Uterus (tissue), 4 donors: ENCODE results near the gene LRRC75B. TPM values are rescaled to one million over a fixed set of nuclear protein-coding genes. Genes with fewer than 3 reads are reported as not detected.

ENCODE experiments used
- DNase-seq, 2 donors: peaks; one replicate each; pipeline ENCODE4 v3.0.0-alpha.2; 2019 to 2020
- H3K27ac ChIP-seq, 2 donors: fragments of 200-600 bp; sonication (generic); 1 replicate in 1 of 2; 2 replicates in 1 of 2; pipeline ENCODE4 v1.5.1; 2016 to 2018
- H3K27me3 ChIP-seq, 2 donors: fragments of 200-600 bp; sonication (generic); one replicate each; pipeline ENCODE4 v1.5.1; 2018 to 2019; ENCODE audit warnings: control low read depth in 1 of 2
- H3K36me3 ChIP-seq, 2 donors: fragments of 200-600 bp; sonication (generic); one replicate each; pipeline ENCODE4 v1.5.1; 2019; ENCODE audit warnings: control low read depth in 1 of 2
- H3K4me1 ChIP-seq, 2 donors: fragments of 200-600 bp; sonication (generic); one replicate each; pipeline ENCODE4 v1.5.1; 2018 to 2019; ENCODE audit warnings: control low read depth in 1 of 2
- H3K4me3 ChIP-seq, 2 donors: fragments of 200-600 bp; sonication (generic); 1 replicate in 1 of 2; 2 replicates in 1 of 2; pipeline ENCODE4 v1.5.1; 2018 to 2019; ENCODE audit warnings: mild to moderate bottlenecking in 1 of 2
- H3K9me3 ChIP-seq, 2 donors: fragments of 200-600 bp; sonication (generic); one replicate each; pipeline ENCODE4 v1.5.1; 2019; ENCODE audit warnings: control low read depth in 1 of 2
- CTCF ChIP-seq, 4 experiments: fragments of 200-600 bp in 2 of 4; fragments of 450-650 bp in 2 of 4; sonication (generic) in 2 of 4; IDR thresholded peaks; one replicate each; pipeline ENCODE4 v1.5.1; 2016 to 2019; ENCODE audit warnings: antibody characterized with exemption in 4 of 4, mild to moderate bottlenecking in 2 of 4, moderate library complexity in 1 of 4
- POLR2A ChIP-seq, 2 donors: fragments of 450-650 bp; IDR thresholded peaks; one replicate each; pipeline ENCODE4 v1.6.1; 2016; ENCODE audit warnings: antibody characterized with exemption in 2 of 2, mild to moderate bottlenecking in 1 of 2, moderate library complexity in 1 of 2
- intact Hi-C: fragments of 100-400 bp; cut with DNase I; formaldehyde crosslinking; loops from one replicate; pipeline ENCODE4 v1.15.1; 2023; ENCODE audit warnings: low total_unique reads
- total RNA-seq, 4 donors: library from RNA; depleted of rRNA in 3 of 4; stranded (reverse); fragments of >200 nt in 3 of 4; gene quantifications; one replicate each; pipeline versions ENCODE4 v1.1.0 to v1.2.4, GENCODE V29; 2014 to 2023
- donor health status: DM: yes; HTN: yes; CAD: no.

The LRRC75B gene
- total RNA-seq, 4 donors from 2014 or later: 0.88 to 16.2 (median 8.2) TPM

- Histone ChIP-seq H3K4me1 (no peaks in the 10 kb centered on the region), H3K36me3 (no peaks in the 10 kb centered on the region), H3K4me3 (no peak overlapping the region), H3K9me3 (no peaks in the 10 kb centered on the region), H3K27me3 (no peaks in the 10 kb centered on the region), H3K27ac (peak overlapping the region; percentile 57 to 67)
- TF ChIP-seq POLR2A (IDR thresholded peaks at IDR 0.05) (no peak), CTCF (IDR thresholded peaks at IDR 0.05) (no peak)
- intact Hi-C loops: no loop called here
- no peak for DNase-seq
Measured at GRCh38 chr22:24579258-24579601, 13.6 kb downstream of the LRRC75B start.

- H3K27me3 ChIP-seq: no peaks in the 10 kb centered on the region
- H3K4me1 ChIP-seq: no peaks in the 10 kb centered on the region
- H3K27ac ChIP-seq: peak overlapping the region; percentile 57 to 67
- H3K4me3 ChIP-seq: no peak overlapping the region
- no peak for TF ChIP-seq POLR2A (IDR thresholded peaks at IDR 0.05)
- no peak for TF ChIP-seq CTCF (IDR thresholded peaks at IDR 0.05)
- no peak for DNase-seq
- H3K9me3 ChIP-seq: no peaks in the 10 kb centered on the region
- H3K36me3 ChIP-seq: no peaks in the 10 kb centered on the region
- intact Hi-C loops: no loop called here
Measured at GRCh38 chr22:24578355-24579257, 14.3 kb downstream of the LRRC75B start.

GRCh38 chr22:24576778-24577177 is 16.1 kb downstream of the LRRC75B start:
- Histone ChIP-seq H3K27ac (no peak overlapping the region), H3K4me1 (no peaks in the 10 kb centered on the region), H3K4me3 (no peak overlapping the region), H3K36me3 (no peaks in the 10 kb centered on the region), H3K9me3 (no peaks in the 10 kb centered on the region), H3K27me3 (no peaks in the 10 kb centered on the region)
- TF ChIP-seq CTCF (IDR thresholded peaks at IDR 0.05) (no peak), POLR2A (IDR thresholded peaks at IDR 0.05) (no peak)
- DNase-seq: no peak
- intact Hi-C loops: no loop called here

- Histone ChIP-seq H3K36me3 (no peaks in the 10 kb centered on the region), H3K4me1 (no peaks in the 10 kb centered on the region), H3K27ac (no peak overlapping the region), H3K4me3 (no peak overlapping the region), H3K9me3 (no peaks in the 10 kb centered on the region), H3K27me3 (no peaks in the 10 kb centered on the region)
- intact Hi-C loops: no loop called here
- DNase-seq: no peak
- TF ChIP-seq POLR2A (IDR thresholded peaks at IDR 0.05) (no peak), CTCF (IDR thresholded peaks at IDR 0.05) (no peak)
Measured at GRCh38 chr22:24571266-24571665, 21.6 kb downstream of the LRRC75B start.

GRCh38 chr22:24567668-24568067 is 25.2 kb downstream of the LRRC75B start:
- DNase-seq: no peak
- H3K4me3 ChIP-seq: no peak overlapping the region
- H3K27ac ChIP-seq: no peak overlapping the region
- H3K9me3 ChIP-seq: no peaks in the 10 kb centered on the region
- peaks cover 0 to 9% of the 10 kb centered on the region in 2 donors for H3K4me1 ChIP-seq
- no peaks in the 10 kb centered on the region for H3K27me3 ChIP-seq
- TF ChIP-seq POLR2A (IDR thresholded peaks at IDR 0.05) (no peak), CTCF (IDR thresholded peaks at IDR 0.05) (no peak)
- intact Hi-C loops: no loop called here
- H3K36me3 ChIP-seq: no peaks in the 10 kb centered on the region
